SK-N-SH (cell line): Measurements from ENCODE around the gene TACC2. TPM values are rescaled to one million over a fixed set of nuclear protein-coding genes. Genes with fewer than 3 reads are reported as not detected.

Experiments used
- CTCF ChIA-PET: fragments of 300-600, 350-600 bp; formaldehyde crosslinking; extraction: SDS; loops from one replicate; lab custom pipeline; 2021; lab: Yijun Ruan, JAX
- POLR2A ChIA-PET: fragments of 350-600 bp; sonication (Branson Sonifier 250); formaldehyde crosslinking; extraction: SDS; loops from one replicate; lab custom pipeline; 2020; ENCODE audit warnings: antibody characterized with exemption, inconsistent platforms; lab: Yijun Ruan, JAX
- DNase-seq: peaks from one replicate; pipeline ENCODE4 v3.0.0; 2012
- H2AFZ ChIP-seq: fragments of 200-600 bp; sonication (generic); 2 replicates; pipeline ENCODE4 v1.8.1; 2016; ENCODE audit warnings: antibody characterized with exemption, mild to moderate bottlenecking, low read depth
- H3F3A ChIP-seq: fragments of 200-600 bp; sonication (generic); replicated peaks from 2 replicates; pipeline ENCODE3; 2016; ENCODE audit warnings: antibody characterized with exemption, mild to moderate bottlenecking; ENCODE audit not compliant: insufficient read depth
- H3K27ac ChIP-seq, 2 experiments: fragments of 200-500 bp in 1 of 2; fragments of 200-600 bp in 1 of 2; sonication (Bioruptor generic) in 1 of 2; sonication (generic), shearing (Covaris generic) in 1 of 2; 2 replicates each; pipeline versions ENCODE4 v1.5.1 to v1.6.1; 2014 to 2016; ENCODE audit warnings: low read depth in 2 of 2, inconsistent platforms in 1 of 2, low read length in 1 of 2, mild to moderate bottlenecking in 1 of 2, mixed read lengths in 1 of 2
- H3K27me3 ChIP-seq: fragments of 200-600 bp; sonication (generic), shearing (Covaris generic); 2 replicates; pipeline ENCODE4 v1.6.1; 2016; ENCODE audit warnings: mixed run types; ENCODE audit not compliant: insufficient read depth
- H3K36me3 ChIP-seq, 2 experiments: fragments of 200-500 bp in 1 of 2; fragments of 200-600 bp in 1 of 2; sonication (Bioruptor generic) in 1 of 2; sonication (generic) in 1 of 2; replicated peaks in 1 of 2; 2 replicates each; pipeline versions ENCODE3 to v1.5.1; 2014 to 2016; ENCODE audit warnings: low read length in 1 of 2, mild to moderate bottlenecking in 1 of 2; ENCODE audit not compliant: insufficient read depth in 2 of 2, control insufficient read depth in 1 of 2
- H3K4me1 ChIP-seq, 2 experiments: fragments of 200-500 bp in 1 of 2; fragments of 200-600 bp in 1 of 2; sonication (Bioruptor generic) in 1 of 2; sonication (generic), shearing (Covaris generic) in 1 of 2; 2 replicates each; pipeline versions ENCODE4 v1.5.1 to v1.6.1; 2014 to 2016; ENCODE audit warnings: low read depth in 1 of 2, low read length in 1 of 2, mixed run types in 1 of 2; ENCODE audit not compliant: insufficient read depth in 2 of 2, control insufficient read depth in 1 of 2
- H3K4me2 ChIP-seq: fragments of 200-600 bp; sonication (generic), shearing (Covaris generic); 2 replicates; pipeline ENCODE4 v1.6.1; 2017; ENCODE audit warnings: mixed run types
- H3K4me3 ChIP-seq, 2 experiments: fragments of 200-500 bp in 1 of 2; fragments of 200-600 bp in 1 of 2; sonication (Bioruptor generic) in 1 of 2; sonication (generic), shearing (Covaris generic) in 1 of 2; 2 replicates each; pipeline versions ENCODE4 v1.5.1 to v1.8.1; 2014 to 2016; ENCODE audit warnings: low read depth in 2 of 2, inconsistent platforms in 1 of 2, low read length in 1 of 2, mild to moderate bottlenecking in 1 of 2, mixed read lengths in 1 of 2, moderate library complexity in 1 of 2
- H3K79me2 ChIP-seq: fragments of 200-600 bp; sonication (generic); 2 replicates; pipeline ENCODE4 v1.8.1; 2017; ENCODE audit warnings: mild to moderate bottlenecking; ENCODE audit not compliant: insufficient read depth
- H3K9ac ChIP-seq: fragments of 200-600 bp; sonication (generic); 2 replicates; pipeline ENCODE4 v1.6.1; 2017; ENCODE audit warnings: mixed run types
- H3K9me2 ChIP-seq: fragments of 200-600 bp; sonication (generic); 2 replicates; pipeline ENCODE4 v1.6.1; 2017; ENCODE audit warnings: mixed run types
- H3K9me3 ChIP-seq: fragments of 200-600 bp; sonication (generic); 2 replicates; pipeline ENCODE4 v1.6.1; 2017; ENCODE audit warnings: mixed run types, mild to moderate bottlenecking, moderate library complexity
- H4K20me1 ChIP-seq: fragments of 200-600 bp; sonication (generic); 2 replicates; pipeline ENCODE4 v1.6.1; 2017; ENCODE audit warnings: mild to moderate bottlenecking, mixed run types; ENCODE audit not compliant: insufficient read depth
- CHD2 ChIP-seq: fragments of 150-350 bp; IDR thresholded peaks from 2 replicates; pipeline ENCODE4 v1.6.1; 2018; ENCODE audit warnings: low read length; ENCODE audit not compliant: partially characterized antibody
- CTCF ChIP-seq: fragments of 200-600 bp; sonication (generic); IDR thresholded peaks from 2 replicates; pipeline ENCODE4 v1.6.1; 2017; ENCODE audit warnings: antibody characterized with exemption, mild to moderate bottlenecking, moderate library complexity
- ELF1 ChIP-seq: IDR thresholded peaks from 2 replicates; pipeline ENCODE4 v1.4.0; 2012
- EP300 ChIP-seq, 2 experiments: IDR thresholded peaks; 2 replicates each; pipeline versions ENCODE4 v1.4.0 to v1.6.1; 2012; ENCODE audit warnings: borderline replicate concordance in 1 of 2, low read depth in 1 of 2, low read length in 1 of 2
- GABPA ChIP-seq: IDR thresholded peaks from 2 replicates; pipeline ENCODE4 v1.4.0; 2012; ENCODE audit warnings: low read depth, mild to moderate bottlenecking
- GATA2 ChIP-seq: sonication (generic); formaldehyde crosslinking; IDR thresholded peaks from 2 replicates; pipeline ENCODE4 v1.5.0; 2020; ENCODE audit warnings: mild to moderate bottlenecking, missing genetic modification reagents
- JUND ChIP-seq: IDR thresholded peaks from 2 replicates; pipeline ENCODE4 v1.4.0; 2012
- MXI1 ChIP-seq: IDR thresholded peaks from 2 replicates; pipeline ENCODE4 v1.6.1; 2012; ENCODE audit warnings: mild to moderate bottlenecking, low read depth, low read length, improper control_type of control experiment
- PBX3 ChIP-seq: IDR thresholded peaks from 2 replicates; pipeline ENCODE4; 2012
- RAD21 ChIP-seq: IDR thresholded peaks from 2 replicates; pipeline ENCODE4 v1.6.1; 2012; ENCODE audit warnings: mild to moderate bottlenecking, low read length
- RCOR1 ChIP-seq: fragments of 150-350 bp; IDR thresholded peaks from 2 replicates; pipeline ENCODE4 v1.6.1; 2017; ENCODE audit warnings: antibody characterized with exemption, low read length
- TCF12 ChIP-seq: IDR thresholded peaks from 2 replicates; pipeline ENCODE4 v1.4.0; 2012
- TEAD4 ChIP-seq: IDR thresholded peaks from 2 replicates; pipeline ENCODE4 v1.4.0; 2012; ENCODE audit warnings: mild to moderate bottlenecking, borderline replicate concordance; ENCODE audit not compliant: insufficient read depth
- ZBTB33 ChIP-seq: IDR thresholded peaks from 2 replicates; pipeline ENCODE4 v1.4.0; 2012; ENCODE audit warnings: low read depth, borderline replicate concordance
- WGBS: methylation state at CpG from one replicate; pipeline ENCODE4 v1.1.6; 2017; ENCODE audit warnings: low lambda C conversion rate; 5-methylcytosine and 5-hydroxymethylcytosine counted together
- polyA plus RNA-seq, 3 experiments: library from polyadenylated mRNA; depleted of rRNA; stranded (reverse); fragments of >200 nt; gene quantifications; 2 replicates each; pipeline ENCODE4 v1.2.3, GENCODE V29; 2012

Gene TACC2
- polyA plus RNA-seq, 1 of the 3 experiments (the other 2 are of a cell fraction): 8.8 TPM

GRCh38 chr10:122164023-122164601, 175.1 kb downstream of the TACC2 start:
- Histone ChIP-seq H3K79me2 (no peaks in the 10 kb centered on the region; the same call in 1 of the 2 replicates), H2AFZ (peak overlapping the region; percentile 83; the same call in 1 of the 2 replicates), H3K9me2 (no peaks in the 10 kb centered on the region), H3F3A (no peaks in the 10 kb centered on the region), H3K9ac (peak overlapping the region; percentile 62; the same call in 1 of the 2 replicates), H3K27me3 (no peaks in the 10 kb centered on the region), H3K4me2 (peak overlapping the region; percentile 97), H3K27ac (peak overlapping the region in 1 of 2 experiments; percentile 91; a peak in 2 of 4 replicates), H3K4me1 (peaks cover 0 to 54% of the 10 kb centered on the region in 2 experiments; a peak in 2 of 4 replicates), H3K4me3 (peak overlapping the region; percentile 74 to 75), H3K36me3 (no peaks in the 10 kb centered on the region), H4K20me1 (no peaks in the 10 kb centered on the region), H3K9me3 (no peaks in the 10 kb centered on the region)
- DNase-seq: peak; percentile 82
- CTCF ChIA-PET: interaction anchor here (0.8 to 9.9 kb wide), 6 partner anchors 23 to 263 kb away, joined by 3 to 111 read pairs (median 6); no protein-coding TSS in a partner anchor
- peak; percentile 61; the same call in 1 of the 2 replicates for TF ChIP-seq RCOR1
- TF ChIP-seq TEAD4: no peak
- no peak for TF ChIP-seq TCF12
- no peak for TF ChIP-seq JUND
- TF ChIP-seq CHD2: peak; percentile 38
- TF ChIP-seq EP300 (IDR thresholded peaks at IDR 0.05; ENCODE audit: borderline replicate concordance in 1 of 2, low read depth in 1 of 2, low read length in 1 of 2): peak in 1 of 2 experiments; percentile 65; a peak in 1 of 4 replicates
- peak; percentile 32; the same call in 1 of the 2 replicates for TF ChIP-seq RAD21
- peak; percentile 92 for TF ChIP-seq MXI1
- TF ChIP-seq PBX3: no peak
- no peak for TF ChIP-seq GABPA
- TF ChIP-seq ZBTB33: no peak
- POLR2A ChIA-PET: interaction anchor here (0.6 to 7.2 kb wide), 4 partner anchors 10 to 237 kb away, joined by 3 to 90 read pairs (median 4); no protein-coding TSS in a partner anchor
- WGBS: 26% methylated on average over 5 of the region's 25 CpGs

GRCh38 chr10:122164815-122165483, 176.0 kb downstream of the TACC2 start:
- Histone ChIP-seq H3K36me3 (no peaks in the 10 kb centered on the region), H3K27me3 (no peaks in the 10 kb centered on the region), H3K9ac (no peak overlapping the region), H3K9me3 (no peaks in the 10 kb centered on the region), H3K4me3 (peak overlapping the region in 1 of 2 experiments; percentile 74; a peak in 2 of 4 replicates), H2AFZ (no peak overlapping the region), H3K27ac (peak overlapping the region in 1 of 2 experiments; percentile 91; a peak in 2 of 4 replicates), H3K4me1 (peaks cover 0 to 47% of the 10 kb centered on the region in 2 experiments; a peak in 2 of 4 replicates), H3K9me2 (no peaks in the 10 kb centered on the region), H3K79me2 (no peaks in the 10 kb centered on the region; the same call in 1 of the 2 replicates), H4K20me1 (no peaks in the 10 kb centered on the region), H3F3A (no peaks in the 10 kb centered on the region), H3K4me2 (peak overlapping the region; percentile 97)
- 73% methylated on average over 17 of the region's 17 CpGs for WGBS
- TF ChIP-seq JUND (no peak), ELF1 (no peak), CHD2 (no peak), GATA2 (CRISPR knock-in tag) (no peak), GABPA (no peak), CTCF (no peak)
- DNase-seq: no peak
- ChIA-PET CTCF (interaction anchor here (1.4 to 9.9 kb wide), 4 partner anchors 9 to 103 kb away, joined by 7 to 111 read pairs (median 18); no protein-coding TSS in a partner anchor), POLR2A (interaction anchor here (7.2 kb wide), 1 partner anchor 24 kb away, joined by 90 read pairs; no protein-coding TSS in a partner anchor)
